ENCODE results near the gene CCDC85B. TPM values are rescaled to one million over a fixed set of nuclear protein-coding genes. Genes with fewer than 3 reads are reported as not detected.
A peak's percentile ranks its signal among the peaks of the same experiment; 100 is the strongest.

The CCDC85B gene
- polyA plus RNA-seq, 1 of the 3 experiments (the other 2 are of a cell fraction) = 52.8 TPM

DNA sequence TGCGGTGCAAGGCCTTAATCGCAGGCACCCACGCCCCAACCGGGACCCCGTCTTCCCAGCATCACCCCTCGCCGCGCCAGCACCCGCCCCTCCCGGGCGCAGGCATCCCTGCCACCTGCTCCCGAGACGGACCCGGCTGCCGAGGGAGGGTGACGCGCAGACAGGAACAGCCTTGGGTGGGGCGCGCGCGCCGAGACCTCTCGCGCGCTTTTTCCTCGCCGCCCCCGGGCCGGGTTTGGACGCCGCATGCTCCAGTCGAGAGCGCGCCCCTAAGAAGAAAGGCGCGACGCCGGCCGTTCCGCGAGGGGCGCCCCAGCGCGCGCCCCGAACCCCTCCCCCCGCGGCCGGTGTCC lies 33.0 kb upstream of the CCDC85B start:
- POLR2A ChIA-PET = interaction anchor here (1.0 to 5.0 kb wide), 4 partner anchors 13 to 242 kb away, joined by 3 to 59 read pairs (median 26); partner anchors contain the start of genes CCDC85B, FIBP and PCNX3
- Histone ChIP-seq H3F3A (replicated peaks; ENCODE audit: insufficient read depth) (peaks cover 60% of the 10 kb centered on the region), H3K9ac (peak overlapping the region; percentile 92), H3K27ac (ENCODE audit: low read depth in 2 of 2, low read length in 1 of 2) (peak overlapping the region; percentile 93 to 97), H3K4me2 (peak overlapping the region; percentile 93), H4K20me1 (ENCODE audit: insufficient read depth) (peaks cover 51% of the 10 kb centered on the region), H3K4me3 (ENCODE audit: low read depth in 2 of 2, low read length in 1 of 2) (peak overlapping the region; percentile 97 to 98), H3K79me2 (ENCODE audit: insufficient read depth) (peaks cover 65% of the 10 kb centered on the region), H3K9me2 (no peaks in the 10 kb centered on the region), H3K4me1 (ENCODE audit: control insufficient read depth in 1 of 2, insufficient read depth in 2 of 2, low read depth in 1 of 2, low read length in 1 of 2) (peaks cover 10 to 33% of the 10 kb centered on the region in 2 experiments), H3K36me3 (replicated peaks in 1 of 2; ENCODE audit: control insufficient read depth in 1 of 2, insufficient read depth in 2 of 2, low read length in 1 of 2) (peaks cover 42 to 52% of the 10 kb centered on the region in 2 experiments), H3K9me3 (no peaks in the 10 kb centered on the region), H2AFZ (ENCODE audit: low read depth) (no peak overlapping the region), H3K27me3 (ENCODE audit: insufficient read depth) (no peaks in the 10 kb centered on the region)
- TF ChIP-seq, protein P1, sequence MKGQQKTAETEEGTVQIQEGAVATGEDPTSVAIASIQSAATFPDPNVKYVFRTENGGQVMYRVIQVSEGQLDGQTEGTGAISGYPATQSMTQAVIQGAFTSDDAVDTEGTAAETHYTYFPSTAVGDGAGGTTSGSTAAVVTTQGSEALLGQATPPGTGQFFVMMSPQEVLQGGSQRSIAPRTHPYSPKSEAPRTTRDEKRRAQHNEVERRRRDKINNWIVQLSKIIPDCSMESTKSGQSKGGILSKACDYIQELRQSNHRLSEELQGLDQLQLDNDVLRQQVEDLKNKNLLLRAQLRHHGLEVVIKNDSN (IDR thresholded peaks at IDR 0.05; ENCODE audit: borderline replicate concordance, low read depth) = no peak
- peak; percentile 42; the same call in 1 of the 2 replicates for TF ChIP-seq SIN3A (IDR thresholded peaks at IDR 0.05; ENCODE audit: borderline replicate concordance, low read depth, low read length)
- no peak for DNase-seq
- WGBS (ENCODE audit: low lambda C conversion rate) = 0% methylated on average over 19 of the region's 49 CpGs
- CTCF ChIA-PET = interaction anchor here (0.9 to 18.4 kb wide), 5 partner anchors 14 to 113 kb away, joined by 3 to 374 read pairs (median 4); partner anchors contain the start of genes CCDC85B, CTSW and FIBP

DNA sequence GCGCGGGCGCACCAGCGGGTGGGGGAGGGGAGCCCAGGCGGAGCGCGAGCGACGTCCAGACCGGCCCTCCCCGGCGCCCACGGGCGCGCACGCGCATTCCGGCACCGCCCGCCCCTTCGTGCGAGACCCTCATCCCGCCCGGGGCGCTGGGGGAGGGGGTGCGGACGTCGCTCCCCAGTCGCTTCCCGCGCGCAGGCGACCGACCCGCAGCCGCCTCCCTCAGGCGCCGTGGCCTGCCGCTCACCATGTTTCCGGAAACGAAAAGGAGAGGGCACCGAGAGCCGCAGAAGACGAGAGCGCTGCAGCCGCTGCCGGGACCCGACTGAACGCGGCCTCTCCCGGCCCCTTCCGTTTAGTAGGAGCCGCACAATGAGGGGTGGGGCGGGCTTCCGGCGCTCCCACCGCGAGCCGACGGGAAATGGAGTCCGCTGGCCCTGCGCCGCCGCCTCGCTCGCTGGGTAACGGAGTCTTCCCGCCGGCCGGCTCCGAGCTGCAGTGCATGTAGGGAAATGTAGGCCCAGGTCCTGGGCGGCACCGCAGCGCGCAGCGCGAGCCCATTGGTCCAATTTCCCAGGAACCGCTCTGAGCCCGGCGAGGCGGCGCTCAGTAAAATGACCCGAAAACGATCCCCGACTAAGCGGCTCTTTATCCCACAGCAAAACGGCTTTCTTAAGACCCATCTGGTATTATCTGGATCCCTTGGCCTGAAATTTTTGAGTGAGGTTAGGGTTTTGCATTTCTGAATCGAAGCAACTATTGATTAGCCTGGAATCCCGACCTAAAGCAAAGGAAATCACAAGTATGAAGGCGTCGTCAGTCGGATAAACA lies 32.4 kb upstream of the CCDC85B start, which contains the start of gene CFL1:
CFL1 (minus strand) TSS at position 328 of the 828 bp plus-strand sequence; CDS start at position 247, 81 bp downstream.
- DNase-seq = peak; percentile 89
- Histone ChIP-seq H3K4me3 (ENCODE audit: low read depth in 2 of 2, low read length in 1 of 2) (peak within 1 kb of the TSS; percentile 97 to 99), H3K36me3 (replicated peaks in 1 of 2; ENCODE audit: control insufficient read depth in 1 of 2, insufficient read depth in 2 of 2, low read length in 1 of 2) (peaks cover 43 to 52% of the 10 kb centered on the region in 2 experiments), H3K9me2 (no peaks in the 10 kb centered on the region), H3F3A (replicated peaks; ENCODE audit: insufficient read depth) (peaks cover 55% of the 10 kb centered on the region), H2AFZ (ENCODE audit: low read depth) (peak within 1 kb of the TSS; percentile 69), H3K9me3 (no peaks in the 10 kb centered on the region), H3K9ac (peak within 1 kb of the TSS; percentile 92), H3K27ac (ENCODE audit: low read depth in 2 of 2, low read length in 1 of 2) (peak within 1 kb of the TSS; percentile 93 to 97), H3K4me2 (peak within 1 kb of the TSS; percentile 99), H3K4me1 (ENCODE audit: control insufficient read depth in 1 of 2, insufficient read depth in 2 of 2, low read depth in 1 of 2, low read length in 1 of 2) (peaks cover 10 to 33% of the 10 kb centered on the region in 2 experiments), H4K20me1 (ENCODE audit: insufficient read depth) (peaks cover 45% of the 10 kb centered on the region), H3K27me3 (ENCODE audit: insufficient read depth) (no peaks in the 10 kb centered on the region), H3K79me2 (ENCODE audit: insufficient read depth) (peaks cover 71% of the 10 kb centered on the region)
- ChIA-PET POLR2A (interaction anchor here (0.6 to 5.0 kb wide), 7 partner anchors 12 to 243 kb away, joined by 3 to 59 read pairs (median 6); partner anchors contain the start of genes CCDC85B, FIBP, PCNX3 and RNASEH2C), CTCF (interaction anchor here (1.1 to 18.4 kb wide), 8 partner anchors 13 to 146 kb away, joined by 3 to 374 read pairs (median 8); partner anchors contain the start of genes CCDC85B, CTSW, EFEMP2 and FIBP)
- WGBS (ENCODE audit: low lambda C conversion rate) = 2% methylated on average over 22 of the region's 92 CpGs
- no peak for TF ChIP-seq SMC3 (IDR thresholded peaks at IDR 0.05; ENCODE audit: low read depth, low read length)
- TF ChIP-seq, protein P2, sequence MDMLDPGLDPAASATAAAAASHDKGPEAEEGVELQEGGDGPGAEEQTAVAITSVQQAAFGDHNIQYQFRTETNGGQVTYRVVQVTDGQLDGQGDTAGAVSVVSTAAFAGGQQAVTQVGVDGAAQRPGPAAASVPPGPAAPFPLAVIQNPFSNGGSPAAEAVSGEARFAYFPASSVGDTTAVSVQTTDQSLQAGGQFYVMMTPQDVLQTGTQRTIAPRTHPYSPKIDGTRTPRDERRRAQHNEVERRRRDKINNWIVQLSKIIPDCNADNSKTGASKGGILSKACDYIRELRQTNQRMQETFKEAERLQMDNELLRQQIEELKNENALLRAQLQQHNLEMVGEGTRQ (IDR thresholded peaks at IDR 0.05; ENCODE audit: borderline replicate concordance, low read depth, low read length) = no peak
- TF ChIP-seq, protein P3, sequence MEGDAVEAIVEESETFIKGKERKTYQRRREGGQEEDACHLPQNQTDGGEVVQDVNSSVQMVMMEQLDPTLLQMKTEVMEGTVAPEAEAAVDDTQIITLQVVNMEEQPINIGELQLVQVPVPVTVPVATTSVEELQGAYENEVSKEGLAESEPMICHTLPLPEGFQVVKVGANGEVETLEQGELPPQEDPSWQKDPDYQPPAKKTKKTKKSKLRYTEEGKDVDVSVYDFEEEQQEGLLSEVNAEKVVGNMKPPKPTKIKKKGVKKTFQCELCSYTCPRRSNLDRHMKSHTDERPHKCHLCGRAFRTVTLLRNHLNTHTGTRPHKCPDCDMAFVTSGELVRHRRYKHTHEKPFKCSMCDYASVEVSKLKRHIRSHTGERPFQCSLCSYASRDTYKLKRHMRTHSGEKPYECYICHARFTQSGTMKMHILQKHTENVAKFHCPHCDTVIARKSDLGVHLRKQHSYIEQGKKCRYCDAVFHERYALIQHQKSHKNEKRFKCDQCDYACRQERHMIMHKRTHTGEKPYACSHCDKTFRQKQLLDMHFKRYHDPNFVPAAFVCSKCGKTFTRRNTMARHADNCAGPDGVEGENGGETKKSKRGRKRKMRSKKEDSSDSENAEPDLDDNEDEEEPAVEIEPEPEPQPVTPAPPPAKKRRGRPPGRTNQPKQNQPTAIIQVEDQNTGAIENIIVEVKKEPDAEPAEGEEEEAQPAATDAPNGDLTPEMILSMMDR (IDR thresholded peaks at IDR 0.05) = no peak
- TF ChIP-seq, protein P4, sequence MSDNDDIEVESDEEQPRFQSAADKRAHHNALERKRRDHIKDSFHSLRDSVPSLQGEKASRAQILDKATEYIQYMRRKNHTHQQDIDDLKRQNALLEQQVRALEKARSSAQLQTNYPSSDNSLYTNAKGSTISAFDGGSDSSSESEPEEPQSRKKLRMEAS (IDR thresholded peaks at IDR 0.05; ENCODE audit: low read depth) = peak; percentile 50; the same call in 1 of the 2 replicates
- TF ChIP-seq CHD2 (IDR thresholded peaks at IDR 0.05; ENCODE audit: low read length, partially characterized antibody) = peak; percentile 40
- TF ChIP-seq, protein P5, sequence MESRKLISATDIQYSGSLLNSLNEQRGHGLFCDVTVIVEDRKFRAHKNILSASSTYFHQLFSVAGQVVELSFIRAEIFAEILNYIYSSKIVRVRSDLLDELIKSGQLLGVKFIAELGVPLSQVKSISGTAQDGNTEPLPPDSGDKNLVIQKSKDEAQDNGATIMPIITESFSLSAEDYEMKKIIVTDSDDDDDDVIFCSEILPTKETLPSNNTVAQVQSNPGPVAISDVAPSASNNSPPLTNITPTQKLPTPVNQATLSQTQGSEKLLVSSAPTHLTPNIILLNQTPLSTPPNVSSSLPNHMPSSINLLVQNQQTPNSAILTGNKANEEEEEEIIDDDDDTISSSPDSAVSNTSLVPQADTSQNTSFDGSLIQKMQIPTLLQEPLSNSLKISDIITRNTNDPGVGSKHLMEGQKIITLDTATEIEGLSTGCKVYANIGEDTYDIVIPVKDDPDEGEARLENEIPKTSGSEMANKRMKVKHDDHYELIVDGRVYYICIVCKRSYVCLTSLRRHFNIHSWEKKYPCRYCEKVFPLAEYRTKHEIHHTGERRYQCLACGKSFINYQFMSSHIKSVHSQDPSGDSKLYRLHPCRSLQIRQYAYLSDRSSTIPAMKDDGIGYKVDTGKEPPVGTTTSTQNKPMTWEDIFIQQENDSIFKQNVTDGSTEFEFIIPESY (IDR thresholded peaks at IDR 0.05; ENCODE audit: borderline replicate concordance, low read depth) = 0 out of 2 replicates have a peak, but pooled peaks have one; percentile 16
- peak; percentile 98 for TF ChIP-seq TAF1 (IDR thresholded peaks at IDR 0.05; ENCODE audit: borderline replicate concordance, low read depth, low read length)
- TF ChIP-seq RCOR1 (IDR thresholded peaks at IDR 0.05; ENCODE audit: low read length) = no peak
- TF ChIP-seq ELF1 (IDR thresholded peaks at IDR 0.05) = peak; percentile 68
- TF ChIP-seq, protein P6, sequence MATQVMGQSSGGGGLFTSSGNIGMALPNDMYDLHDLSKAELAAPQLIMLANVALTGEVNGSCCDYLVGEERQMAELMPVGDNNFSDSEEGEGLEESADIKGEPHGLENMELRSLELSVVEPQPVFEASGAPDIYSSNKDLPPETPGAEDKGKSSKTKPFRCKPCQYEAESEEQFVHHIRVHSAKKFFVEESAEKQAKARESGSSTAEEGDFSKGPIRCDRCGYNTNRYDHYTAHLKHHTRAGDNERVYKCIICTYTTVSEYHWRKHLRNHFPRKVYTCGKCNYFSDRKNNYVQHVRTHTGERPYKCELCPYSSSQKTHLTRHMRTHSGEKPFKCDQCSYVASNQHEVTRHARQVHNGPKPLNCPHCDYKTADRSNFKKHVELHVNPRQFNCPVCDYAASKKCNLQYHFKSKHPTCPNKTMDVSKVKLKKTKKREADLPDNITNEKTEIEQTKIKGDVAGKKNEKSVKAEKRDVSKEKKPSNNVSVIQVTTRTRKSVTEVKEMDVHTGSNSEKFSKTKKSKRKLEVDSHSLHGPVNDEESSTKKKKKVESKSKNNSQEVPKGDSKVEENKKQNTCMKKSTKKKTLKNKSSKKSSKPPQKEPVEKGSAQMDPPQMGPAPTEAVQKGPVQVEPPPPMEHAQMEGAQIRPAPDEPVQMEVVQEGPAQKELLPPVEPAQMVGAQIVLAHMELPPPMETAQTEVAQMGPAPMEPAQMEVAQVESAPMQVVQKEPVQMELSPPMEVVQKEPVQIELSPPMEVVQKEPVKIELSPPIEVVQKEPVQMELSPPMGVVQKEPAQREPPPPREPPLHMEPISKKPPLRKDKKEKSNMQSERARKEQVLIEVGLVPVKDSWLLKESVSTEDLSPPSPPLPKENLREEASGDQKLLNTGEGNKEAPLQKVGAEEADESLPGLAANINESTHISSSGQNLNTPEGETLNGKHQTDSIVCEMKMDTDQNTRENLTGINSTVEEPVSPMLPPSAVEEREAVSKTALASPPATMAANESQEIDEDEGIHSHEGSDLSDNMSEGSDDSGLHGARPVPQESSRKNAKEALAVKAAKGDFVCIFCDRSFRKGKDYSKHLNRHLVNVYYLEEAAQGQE (IDR thresholded peaks at IDR 0.05; ENCODE audit: low read depth, low read length) = peak; percentile 74; the same call in 1 of the 2 replicates
- peak; percentile 94 for TF ChIP-seq GABPA (IDR thresholded peaks at IDR 0.05; ENCODE audit: low read depth)
- no peak for TF ChIP-seq RFX5 (IDR thresholded peaks at IDR 0.05; ENCODE audit: low read length)

All from SK-N-SH (cell line).